ENCODE data around the gene TMEM19.

DNA sequence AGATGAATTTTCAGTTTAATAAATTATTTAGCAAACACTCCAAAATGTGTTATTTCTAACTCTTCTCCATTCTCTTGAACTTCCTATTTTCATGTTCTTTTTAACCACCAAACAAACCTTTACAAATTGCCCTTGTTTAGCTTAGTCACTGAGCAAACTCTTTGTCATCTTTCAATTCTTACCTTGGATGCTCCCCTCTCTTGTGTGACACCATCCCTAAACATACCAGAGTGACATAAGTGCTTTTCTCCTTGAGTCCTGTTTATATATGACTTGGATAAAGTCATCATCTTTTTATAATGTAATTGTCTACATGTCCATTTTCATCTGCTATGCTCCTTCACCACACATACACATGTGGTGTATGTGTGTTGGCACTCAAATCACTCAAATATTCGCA is 3.4 kb upstream of the TMEM19 start:
- TF ChIP-seq, protein P1, sequence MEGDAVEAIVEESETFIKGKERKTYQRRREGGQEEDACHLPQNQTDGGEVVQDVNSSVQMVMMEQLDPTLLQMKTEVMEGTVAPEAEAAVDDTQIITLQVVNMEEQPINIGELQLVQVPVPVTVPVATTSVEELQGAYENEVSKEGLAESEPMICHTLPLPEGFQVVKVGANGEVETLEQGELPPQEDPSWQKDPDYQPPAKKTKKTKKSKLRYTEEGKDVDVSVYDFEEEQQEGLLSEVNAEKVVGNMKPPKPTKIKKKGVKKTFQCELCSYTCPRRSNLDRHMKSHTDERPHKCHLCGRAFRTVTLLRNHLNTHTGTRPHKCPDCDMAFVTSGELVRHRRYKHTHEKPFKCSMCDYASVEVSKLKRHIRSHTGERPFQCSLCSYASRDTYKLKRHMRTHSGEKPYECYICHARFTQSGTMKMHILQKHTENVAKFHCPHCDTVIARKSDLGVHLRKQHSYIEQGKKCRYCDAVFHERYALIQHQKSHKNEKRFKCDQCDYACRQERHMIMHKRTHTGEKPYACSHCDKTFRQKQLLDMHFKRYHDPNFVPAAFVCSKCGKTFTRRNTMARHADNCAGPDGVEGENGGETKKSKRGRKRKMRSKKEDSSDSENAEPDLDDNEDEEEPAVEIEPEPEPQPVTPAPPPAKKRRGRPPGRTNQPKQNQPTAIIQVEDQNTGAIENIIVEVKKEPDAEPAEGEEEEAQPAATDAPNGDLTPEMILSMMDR (conservative IDR thresholded peaks at IDR 0.05; ENCODE audit: low read depth in 2 of 2), result no peak
- TF ChIP-seq POLR2AphosphoS5 (IDR thresholded peaks at IDR 0.05; ENCODE audit: low read depth) (no peak), EZH2phosphoT487 (IDR thresholded peaks at IDR 0.05; ENCODE audit: unreplicated experiment) (no peak), CREB1 (CRISPR knock-in tag; IDR thresholded peaks at IDR 0.05; ENCODE audit: low read depth) (no peak), EZH2 (IDR thresholded peaks at IDR 0.05; ENCODE audit: low read depth, unreplicated experiment) (no peak)
- TF ChIP-seq, protein P2, sequence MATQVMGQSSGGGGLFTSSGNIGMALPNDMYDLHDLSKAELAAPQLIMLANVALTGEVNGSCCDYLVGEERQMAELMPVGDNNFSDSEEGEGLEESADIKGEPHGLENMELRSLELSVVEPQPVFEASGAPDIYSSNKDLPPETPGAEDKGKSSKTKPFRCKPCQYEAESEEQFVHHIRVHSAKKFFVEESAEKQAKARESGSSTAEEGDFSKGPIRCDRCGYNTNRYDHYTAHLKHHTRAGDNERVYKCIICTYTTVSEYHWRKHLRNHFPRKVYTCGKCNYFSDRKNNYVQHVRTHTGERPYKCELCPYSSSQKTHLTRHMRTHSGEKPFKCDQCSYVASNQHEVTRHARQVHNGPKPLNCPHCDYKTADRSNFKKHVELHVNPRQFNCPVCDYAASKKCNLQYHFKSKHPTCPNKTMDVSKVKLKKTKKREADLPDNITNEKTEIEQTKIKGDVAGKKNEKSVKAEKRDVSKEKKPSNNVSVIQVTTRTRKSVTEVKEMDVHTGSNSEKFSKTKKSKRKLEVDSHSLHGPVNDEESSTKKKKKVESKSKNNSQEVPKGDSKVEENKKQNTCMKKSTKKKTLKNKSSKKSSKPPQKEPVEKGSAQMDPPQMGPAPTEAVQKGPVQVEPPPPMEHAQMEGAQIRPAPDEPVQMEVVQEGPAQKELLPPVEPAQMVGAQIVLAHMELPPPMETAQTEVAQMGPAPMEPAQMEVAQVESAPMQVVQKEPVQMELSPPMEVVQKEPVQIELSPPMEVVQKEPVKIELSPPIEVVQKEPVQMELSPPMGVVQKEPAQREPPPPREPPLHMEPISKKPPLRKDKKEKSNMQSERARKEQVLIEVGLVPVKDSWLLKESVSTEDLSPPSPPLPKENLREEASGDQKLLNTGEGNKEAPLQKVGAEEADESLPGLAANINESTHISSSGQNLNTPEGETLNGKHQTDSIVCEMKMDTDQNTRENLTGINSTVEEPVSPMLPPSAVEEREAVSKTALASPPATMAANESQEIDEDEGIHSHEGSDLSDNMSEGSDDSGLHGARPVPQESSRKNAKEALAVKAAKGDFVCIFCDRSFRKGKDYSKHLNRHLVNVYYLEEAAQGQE (IDR thresholded peaks at IDR 0.05; ENCODE audit: unreplicated experiment), result no peak
